Uterus (tissue), 2 donors: ENCODE measurements around the gene IFRD2.

Experiments
- CTCF ChIP-seq, 4 experiments: fragments of 200-600 bp in 2 of 4; fragments of 450-650 bp in 2 of 4; sonication (generic) in 2 of 4; IDR thresholded peaks; one replicate each; pipeline ENCODE4 v1.5.1; 2016 to 2019; ENCODE audit warnings: antibody characterized with exemption in 4 of 4, mild to moderate bottlenecking in 2 of 4, moderate library complexity in 1 of 4
- POLR2A ChIP-seq, 2 donors: fragments of 450-650 bp; IDR thresholded peaks; one replicate each; pipeline ENCODE4 v1.6.1; 2016; ENCODE audit warnings: antibody characterized with exemption in 2 of 2, mild to moderate bottlenecking in 1 of 2, moderate library complexity in 1 of 2

GRCh38 chr3:50334339-50335075 lies 42.3 kb upstream of the IFRD2 start:
- TF ChIP-seq CTCF (IDR thresholded peaks at IDR 0.05) (no peak), POLR2A (IDR thresholded peaks at IDR 0.05) (no peak)
